ENCODE measurements around the gene ADAM12.

Gene ADAM12

DNA sequence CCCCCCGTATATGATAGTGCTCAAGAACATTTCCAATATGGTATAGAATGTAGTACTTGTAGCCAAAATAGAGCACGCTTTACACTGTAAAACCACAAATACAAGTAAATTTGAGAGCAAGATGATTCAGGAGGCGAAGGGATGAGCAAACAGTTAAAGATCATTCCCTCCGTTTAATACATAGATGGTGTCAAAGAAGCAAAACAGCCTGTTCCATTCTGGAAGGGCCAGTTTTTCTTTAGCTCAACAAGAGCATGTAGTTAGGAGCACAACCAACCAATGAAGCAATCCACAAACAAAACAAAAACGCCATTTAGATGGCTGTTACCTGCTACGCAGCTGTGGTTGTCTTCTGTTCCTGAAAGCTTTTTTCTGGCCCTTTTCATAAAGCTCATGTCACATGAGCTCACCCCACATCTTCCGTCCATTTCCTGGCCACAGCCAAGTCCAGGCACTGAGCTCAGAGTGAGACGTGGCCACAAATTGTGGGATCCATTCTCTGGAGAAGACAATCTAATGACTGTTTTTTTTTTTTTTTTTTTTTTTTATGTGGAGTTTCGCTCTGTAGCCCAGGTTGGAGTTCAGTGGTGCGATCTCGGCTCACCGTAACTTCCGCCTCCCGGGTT is 306.3 kb downstream of the ADAM12 start:
- DNase-seq (ENCODE audit: low read depth in 2 of 2), result no peak

DNA sequence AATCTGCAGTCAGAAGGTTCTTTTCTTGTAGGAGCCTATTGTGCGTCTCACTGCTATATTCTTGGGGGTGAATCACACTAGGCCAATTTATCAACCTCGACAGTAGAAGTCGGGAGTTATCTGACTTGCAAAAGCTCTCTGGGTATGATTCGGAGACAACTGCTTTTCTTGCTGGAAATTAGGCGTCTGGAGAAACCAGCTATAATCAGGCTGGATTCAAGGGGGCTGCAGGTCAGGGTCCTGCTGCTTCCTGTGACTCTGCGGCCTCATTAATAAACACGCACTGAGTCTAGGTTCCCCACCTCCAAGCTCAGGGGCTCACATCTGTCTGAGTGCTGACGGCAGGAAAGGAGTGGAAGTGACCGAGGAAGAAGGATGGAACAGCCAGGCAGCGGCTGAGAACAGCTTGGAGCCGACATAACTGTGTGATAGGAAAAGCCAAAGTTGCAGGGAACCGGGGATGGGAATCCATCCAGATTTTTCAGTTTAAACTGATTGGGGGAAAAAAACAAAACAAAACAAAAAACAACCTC is 307.3 kb downstream of the ADAM12 start:
- DNase-seq (ENCODE audit: low read depth in 2 of 2), result no peak

DNA sequence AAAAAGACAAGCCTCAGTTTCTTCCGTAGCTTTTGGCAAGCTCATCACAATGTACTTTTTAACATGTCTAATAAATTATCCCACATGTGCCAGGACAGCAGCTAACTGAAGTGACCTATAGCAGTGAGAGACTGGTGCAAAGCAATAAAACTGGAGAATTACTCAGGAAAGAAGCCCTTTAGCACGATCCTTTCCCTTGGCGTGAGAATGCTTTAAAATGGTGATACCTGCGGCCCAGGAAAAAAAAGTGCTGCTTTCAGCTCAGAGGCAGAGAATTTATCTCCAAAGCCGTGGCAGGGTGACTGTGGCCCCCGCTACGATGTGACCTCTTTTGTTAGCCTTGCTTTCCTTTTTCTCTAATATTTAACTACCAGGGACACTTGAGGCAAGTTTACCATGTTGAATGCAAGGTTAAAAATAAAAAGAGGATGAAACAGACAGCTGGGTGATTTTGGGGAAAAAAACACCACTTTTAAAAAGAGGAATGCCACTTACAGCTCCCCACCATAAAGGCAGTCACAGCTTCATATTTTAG is 307.9 kb downstream of the ADAM12 start:
- no peak for DNase-seq (ENCODE audit: low read depth in 2 of 2)

DNA sequence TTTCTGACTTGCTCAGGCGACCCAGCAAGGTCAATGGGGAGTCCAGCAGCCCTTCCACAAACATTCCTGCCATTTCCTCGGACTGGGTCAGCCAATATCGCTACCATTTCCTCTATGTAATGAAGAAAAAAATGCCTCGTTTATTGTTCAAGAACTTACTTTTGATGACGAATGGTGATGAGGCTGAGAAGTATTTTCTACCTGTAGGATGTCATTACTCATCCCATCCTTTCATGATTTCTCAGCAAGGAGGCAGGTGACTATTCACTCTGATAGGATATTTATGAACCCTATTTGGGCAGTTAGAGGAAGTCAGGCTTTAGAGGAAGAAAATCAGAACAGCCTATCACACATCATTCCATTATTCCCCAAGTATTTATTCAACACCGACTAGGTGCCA is 313.3 kb downstream of the ADAM12 start:
- no peak for DNase-seq (ENCODE audit: low read depth in 2 of 2)

DNA sequence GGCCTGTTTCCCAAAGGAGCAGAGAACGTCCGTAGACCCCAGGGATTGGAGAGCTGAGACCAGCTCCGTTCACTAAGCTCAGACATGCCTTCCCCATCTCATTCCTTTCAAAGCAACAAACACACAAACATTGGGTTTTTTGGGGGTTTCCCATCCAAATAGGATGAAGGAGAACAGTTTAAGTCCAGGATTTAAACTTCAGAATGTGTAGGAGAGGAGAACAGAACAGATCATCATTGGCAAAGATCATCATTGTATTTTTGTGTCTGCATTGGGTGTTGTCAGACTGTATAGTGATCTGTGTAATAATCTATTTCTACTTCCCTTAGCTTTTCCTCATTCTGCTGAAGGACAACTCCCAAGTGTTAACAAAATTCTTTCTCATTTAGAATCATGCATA is 314.0 kb downstream of the ADAM12 start:
- no peak for DNase-seq (ENCODE audit: low read depth in 2 of 2)

DNA sequence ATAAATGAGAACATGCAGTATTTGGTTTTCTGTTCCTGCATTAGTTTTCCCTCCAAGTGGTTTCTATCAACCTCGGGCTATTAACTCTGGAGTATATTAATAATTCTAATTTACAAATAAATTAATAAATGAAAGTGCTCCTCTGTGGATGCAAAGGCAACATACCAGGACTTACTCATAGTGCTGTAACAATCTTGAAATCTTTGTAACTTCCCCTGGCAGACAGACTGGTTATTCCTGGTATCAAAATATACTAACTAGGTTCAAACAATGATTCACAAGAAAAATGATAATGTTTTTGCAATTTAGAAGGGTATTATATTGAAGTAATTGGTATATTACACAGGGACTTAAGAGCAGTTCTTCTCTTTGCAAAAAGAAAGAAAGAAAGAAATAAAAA is 314.7 kb downstream of the ADAM12 start:
- DNase-seq (ENCODE audit: low read depth in 2 of 2), result no peak

DNA sequence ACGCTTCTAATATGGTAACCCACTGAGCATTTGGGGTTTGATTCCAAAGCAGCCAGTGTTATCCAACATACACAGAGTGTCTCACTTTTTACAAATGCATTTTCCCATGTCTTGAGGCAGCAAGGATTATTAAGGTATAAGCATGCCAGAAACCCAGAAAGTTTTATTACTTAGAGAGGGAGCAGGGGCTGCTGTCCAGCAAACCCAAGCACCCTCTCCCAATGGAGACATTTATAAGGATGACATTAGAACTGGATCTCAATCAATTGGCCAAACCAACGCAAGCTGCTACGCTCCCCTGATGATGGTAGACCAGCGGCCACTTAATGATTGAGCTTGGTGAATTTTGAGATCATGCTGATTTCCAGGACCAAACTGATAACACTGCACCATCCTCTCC is 315.7 kb downstream of the ADAM12 start:
- DNase-seq (ENCODE audit: low read depth in 2 of 2), result no peak

DNA sequence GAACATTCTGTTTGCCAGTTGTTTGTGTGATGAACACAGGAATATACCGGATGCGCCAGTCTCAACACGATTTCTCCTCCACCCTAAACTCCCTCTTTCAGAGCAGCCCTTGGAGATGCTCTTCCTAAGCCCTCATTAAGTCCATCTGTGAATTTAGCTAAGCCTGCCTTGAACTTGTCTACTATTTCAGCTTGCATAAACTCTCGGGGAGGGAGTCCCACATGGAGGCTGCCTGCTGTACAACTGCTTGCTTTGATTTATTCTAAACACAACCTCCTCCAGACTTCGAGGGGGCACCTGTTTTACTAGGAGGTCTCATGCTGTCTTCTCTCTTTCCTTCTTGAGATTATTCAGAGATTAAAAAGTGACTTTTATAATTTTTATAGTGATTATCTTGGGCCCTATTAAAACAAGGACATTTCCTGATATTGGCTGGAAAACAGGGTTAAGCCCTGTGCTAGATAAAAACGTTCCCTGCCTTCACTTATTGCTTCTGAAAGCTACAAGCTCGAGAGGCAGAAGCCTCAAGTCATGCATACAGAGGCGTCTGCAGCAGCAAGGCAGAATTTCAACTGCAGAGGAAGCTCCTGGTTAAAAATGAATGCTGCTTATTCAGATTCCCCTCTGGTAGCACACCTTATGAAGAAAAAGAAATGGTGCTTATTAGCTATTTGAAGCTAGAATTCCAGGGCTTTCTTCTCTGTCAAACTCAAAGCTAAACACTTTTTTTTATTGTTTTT is 317.6 kb downstream of the ADAM12 start:
- no peak for DNase-seq (ENCODE audit: low read depth in 2 of 2)

DNA sequence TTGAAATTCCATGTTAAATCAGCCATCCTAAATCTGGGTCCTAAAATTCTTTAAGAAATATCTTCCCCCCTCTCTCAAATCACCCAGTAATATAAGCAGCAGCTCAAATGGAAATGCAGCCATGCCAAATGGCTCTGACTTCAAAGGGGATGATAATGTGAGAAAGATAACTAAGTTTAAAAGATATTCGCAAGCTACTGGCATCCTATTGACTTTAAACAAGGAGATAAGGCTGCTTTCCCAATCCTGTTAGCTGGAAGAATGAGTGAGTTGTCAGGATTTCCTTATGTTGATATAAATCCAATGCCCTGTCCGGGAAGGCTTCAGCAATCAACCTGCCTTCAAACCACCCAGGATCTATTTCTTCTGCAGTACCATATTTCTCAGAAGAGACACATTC is 320.0 kb downstream of the ADAM12 start:
- no peak for DNase-seq (ENCODE audit: low read depth in 2 of 2)

DNA sequence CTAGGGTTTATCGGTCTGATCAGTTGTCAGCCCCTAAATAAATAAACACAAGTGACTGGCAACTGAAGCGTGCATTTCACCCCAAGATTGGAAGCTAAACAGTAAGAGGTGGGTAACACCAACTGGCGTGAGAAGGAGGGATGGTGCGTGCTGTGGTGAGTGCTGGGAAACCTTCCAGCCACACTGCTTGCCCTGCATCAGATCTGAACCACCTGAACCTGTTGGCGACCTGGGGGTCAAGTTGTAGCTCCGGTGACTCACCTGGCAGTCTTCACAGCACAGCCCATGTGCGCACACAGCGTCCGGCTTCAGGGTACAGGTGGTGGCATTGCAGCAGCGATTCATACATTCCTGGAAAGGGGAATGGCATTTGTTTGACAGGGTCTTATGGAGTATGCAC is 321.8 kb downstream of the ADAM12 start:
- no peak for DNase-seq (ENCODE audit: low read depth in 2 of 2)

DNA sequence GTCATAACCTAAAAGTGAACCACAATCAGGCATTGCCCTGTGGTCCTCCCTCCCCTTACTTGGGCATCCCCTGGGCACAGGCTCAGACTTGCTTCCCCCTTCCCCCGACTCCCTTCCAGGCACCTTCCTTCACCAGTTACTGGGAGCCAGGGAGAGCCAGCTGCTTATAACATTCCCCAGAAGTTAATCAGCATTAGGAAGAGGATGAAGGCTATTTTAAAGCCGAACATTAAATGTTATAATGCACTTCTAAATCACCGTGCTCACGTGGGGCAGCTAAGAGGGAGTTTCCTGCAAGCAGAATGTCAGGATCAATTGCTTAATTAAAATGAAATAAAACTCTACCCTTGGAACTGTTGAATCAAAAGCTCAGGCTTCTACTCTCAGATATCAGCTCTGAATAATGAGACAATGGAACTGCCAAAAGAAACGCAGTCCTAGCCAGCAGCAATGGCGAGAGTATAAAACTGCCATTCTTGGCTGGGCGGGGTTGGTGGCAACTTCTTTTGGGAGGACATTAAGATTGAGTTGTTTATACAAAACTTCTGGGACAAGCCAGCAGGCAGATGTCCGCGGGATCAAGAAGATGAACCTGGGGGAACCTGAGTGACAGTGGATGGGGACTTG is 322.4 kb downstream of the ADAM12 start:
- DNase-seq (ENCODE audit: low read depth in 2 of 2), result no peak

DNA sequence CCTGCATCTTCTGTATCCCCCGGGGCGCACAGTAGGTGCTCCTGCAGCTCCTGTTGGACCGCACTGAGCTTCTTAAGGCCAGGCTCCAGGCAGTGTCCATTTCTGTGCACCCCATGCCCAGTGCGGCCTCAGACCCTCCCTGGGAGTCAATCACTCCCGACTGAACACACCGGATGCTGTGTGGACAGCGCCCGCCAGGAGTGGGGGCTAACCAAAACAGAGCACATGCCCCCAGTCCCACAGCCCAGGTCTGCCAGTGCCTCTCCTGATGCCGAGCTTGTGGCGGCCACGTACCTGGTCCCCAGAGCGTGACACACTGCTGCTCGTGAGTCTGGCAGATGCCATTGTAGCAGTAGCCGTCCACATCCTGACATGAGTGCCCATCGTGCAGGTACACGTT is 323.8 kb downstream of the ADAM12 start:
- no peak for DNase-seq (ENCODE audit: low read depth in 2 of 2)

DNA sequence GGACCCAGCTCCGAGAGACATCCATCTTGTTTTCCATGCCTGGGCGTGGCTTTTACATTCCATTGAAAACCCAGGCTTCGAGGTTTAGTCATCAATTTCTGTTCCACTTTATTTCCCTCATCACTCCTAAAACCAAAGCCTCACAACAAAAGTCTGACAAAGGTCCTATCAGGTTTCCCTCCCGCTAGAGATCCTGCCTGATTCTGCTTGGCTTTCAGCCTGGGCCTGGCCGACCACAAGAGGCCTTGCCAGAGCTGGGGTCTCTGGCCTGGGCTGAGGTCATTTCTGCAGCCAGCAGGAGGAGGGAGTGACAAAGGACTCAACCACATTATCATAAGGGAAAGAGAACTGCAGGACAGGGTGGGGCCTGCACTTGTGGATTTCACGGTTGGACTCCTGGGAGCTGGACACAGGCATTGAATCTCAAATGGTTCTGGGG is 324.9 kb downstream of the ADAM12 start:
- no peak for DNase-seq (ENCODE audit: low read depth in 2 of 2)

DNA sequence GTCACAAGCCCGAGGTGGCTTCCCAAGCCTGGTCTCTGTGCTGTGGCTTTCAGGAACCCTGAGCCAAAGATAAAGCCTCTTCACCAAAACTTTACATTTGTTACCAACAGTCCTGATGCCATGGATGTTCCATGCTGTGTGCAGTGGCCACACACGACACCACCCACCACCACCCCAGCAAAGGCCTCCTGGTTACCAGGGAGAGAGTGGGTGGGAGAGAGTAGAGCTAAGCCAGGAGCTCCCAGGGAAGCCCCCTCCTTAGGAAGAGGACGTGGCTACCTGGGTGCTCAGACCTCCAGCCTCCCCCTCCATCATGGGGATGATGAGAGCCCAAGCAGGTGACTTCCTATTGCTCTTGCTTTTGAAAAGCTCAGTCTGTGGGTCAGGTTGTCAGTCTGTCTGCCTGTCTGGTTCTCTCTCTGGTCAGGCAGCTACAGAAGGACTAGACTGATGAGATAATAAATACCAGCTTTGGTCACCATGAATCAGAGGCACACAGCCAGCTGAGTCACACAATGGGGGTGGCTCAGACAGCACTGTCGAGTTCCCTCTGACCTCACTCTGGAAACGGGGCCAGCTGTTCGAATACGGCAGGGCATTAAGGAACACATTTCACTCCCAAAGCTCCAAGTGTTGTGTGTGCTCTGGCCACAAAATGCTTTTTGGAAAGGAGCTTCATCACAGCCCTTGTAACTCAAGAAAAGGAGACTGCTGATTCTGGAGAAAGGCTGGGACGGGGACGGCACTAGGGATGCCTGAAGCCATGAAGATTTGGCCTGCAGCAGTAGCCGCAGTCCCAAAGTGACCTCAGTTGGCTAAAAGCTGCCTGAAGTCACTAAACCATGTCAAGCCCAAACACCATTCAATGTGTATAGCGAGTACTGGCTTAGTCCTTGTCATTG is 325.9 kb downstream of the ADAM12 start:
- no peak for DNase-seq (ENCODE audit: low read depth in 2 of 2)

DNA sequence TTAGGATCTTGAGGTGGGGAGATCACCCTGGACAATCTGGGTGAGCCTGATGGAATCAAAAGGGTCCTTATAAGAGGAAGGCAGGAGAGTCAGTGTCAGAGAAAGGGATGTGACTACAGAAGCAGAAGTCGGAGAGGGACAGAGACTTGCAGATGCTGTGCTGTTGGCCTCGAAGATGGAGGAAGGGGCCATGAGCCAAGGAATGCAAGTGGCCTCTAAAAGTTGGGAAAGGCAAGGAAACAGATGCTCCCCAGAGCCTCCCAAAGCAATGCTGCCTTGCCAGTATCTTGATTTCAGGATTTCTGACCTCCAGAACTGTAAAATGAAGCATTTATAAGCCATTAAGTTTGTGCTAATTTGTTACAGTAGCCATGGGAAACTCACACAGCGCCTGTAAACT is 326.8 kb downstream of the ADAM12 start:
- no peak for DNase-seq (ENCODE audit: low read depth in 2 of 2)

DNA sequence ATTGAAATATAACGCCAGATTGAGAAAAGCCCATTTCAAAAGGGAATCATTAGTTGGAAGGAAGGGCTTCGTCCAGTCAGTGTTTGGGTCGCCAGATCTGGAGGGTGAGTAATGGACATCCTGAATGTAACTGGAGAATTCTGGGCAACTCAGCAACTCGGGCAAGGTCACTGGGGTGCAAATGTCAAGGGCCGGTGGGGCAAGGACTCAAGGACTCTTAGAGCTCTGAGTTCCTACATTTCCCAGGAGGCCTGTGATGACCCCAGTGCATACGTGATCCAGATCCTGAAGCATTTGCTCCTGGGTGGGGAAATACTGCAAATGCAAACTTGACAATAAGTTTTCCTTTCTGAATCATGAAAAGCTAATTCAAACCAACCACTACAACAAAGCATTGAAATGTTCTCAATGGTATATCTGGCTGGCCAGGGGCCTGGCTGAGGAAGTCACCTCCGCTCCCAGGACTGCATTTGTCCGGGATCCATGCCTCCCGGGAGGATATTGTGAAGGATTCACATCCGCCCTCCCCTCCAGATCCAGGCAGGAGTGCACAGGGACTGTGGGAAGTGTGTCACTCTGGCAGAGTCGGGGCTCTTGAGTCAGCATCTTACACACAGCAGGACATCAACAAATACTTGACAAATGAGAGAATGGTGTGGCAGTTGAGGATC is 327.9 kb downstream of the ADAM12 start:
- no peak for DNase-seq (ENCODE audit: low read depth in 2 of 2)

DNA sequence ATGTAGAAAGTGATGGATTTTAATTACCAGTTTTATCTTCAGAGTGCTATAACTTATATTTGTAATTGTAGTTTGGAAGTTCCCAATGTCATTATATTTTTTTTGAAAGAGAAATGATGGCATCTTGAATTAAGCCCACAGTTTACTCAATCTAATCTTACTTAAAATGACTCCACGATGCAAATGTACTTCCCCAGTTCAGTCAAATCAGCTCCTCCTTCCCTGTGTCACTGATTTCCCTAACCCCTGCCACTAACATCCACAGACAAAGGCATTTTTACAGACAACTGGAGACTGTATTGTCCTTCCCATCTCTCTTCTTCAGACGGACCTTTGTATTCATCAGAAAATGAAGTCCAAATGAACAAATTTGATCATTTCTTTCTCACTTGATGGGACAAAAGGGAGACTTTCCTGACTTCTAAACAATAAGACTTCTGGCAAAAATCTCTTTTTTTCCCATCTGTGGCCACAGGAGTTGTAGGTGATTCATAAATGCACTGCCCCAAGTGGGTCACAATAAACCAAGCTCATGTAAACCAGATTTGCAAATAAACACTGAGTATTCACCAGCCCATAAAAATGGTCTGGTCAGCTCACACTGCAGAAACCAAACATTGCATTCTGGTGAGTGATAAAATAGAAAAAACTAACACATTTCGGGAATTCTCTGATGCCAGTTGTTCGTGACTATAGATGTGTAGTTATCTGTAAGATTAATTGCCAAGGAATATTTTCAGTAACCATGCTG is 329.0 kb downstream of the ADAM12 start:
- DNase-seq (ENCODE audit: low read depth in 2 of 2), result no peak

DNA sequence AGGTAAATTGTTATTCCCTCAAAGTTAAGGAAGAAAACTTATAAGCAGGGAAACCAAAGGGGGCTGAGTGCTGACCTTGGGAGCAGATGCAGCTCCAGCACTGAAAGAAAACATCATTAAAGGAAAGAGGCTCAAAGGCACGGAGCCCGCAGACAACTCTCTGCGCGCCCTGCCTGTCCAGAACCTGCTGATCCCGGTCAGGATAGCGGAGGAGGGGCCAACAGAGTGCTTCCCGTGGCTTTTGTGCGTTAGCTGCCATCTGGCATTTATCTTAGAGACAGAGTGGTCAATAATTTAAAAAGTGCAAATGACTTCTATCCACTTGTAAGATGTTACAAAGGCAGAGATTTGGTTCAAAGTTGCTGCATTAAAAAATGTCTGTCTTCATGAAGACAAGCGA is 329.8 kb downstream of the ADAM12 start:
- DNase-seq (ENCODE audit: low read depth in 2 of 2), result no peak

DNA sequence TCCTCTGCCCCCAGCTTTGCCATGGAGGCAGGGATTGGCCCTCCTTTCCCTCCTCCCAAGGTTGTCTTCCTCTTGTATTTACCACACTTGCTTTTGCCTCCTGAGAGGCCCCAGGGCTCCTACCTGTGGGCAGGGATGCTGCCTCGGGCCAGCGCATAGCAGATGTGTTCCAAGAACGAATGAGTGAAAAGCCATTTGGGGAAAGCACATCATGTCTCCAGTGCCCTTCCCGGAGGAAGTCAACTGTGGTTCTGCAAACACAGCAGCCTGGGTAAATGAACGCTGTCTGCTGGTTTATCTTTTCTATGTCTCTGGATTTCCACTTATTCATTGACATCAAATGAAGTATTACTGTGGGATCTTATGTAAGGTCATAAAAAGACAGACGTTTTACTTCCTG is 330.2 kb downstream of the ADAM12 start:
- DNase-seq (ENCODE audit: low read depth in 2 of 2), result no peak

DNA sequence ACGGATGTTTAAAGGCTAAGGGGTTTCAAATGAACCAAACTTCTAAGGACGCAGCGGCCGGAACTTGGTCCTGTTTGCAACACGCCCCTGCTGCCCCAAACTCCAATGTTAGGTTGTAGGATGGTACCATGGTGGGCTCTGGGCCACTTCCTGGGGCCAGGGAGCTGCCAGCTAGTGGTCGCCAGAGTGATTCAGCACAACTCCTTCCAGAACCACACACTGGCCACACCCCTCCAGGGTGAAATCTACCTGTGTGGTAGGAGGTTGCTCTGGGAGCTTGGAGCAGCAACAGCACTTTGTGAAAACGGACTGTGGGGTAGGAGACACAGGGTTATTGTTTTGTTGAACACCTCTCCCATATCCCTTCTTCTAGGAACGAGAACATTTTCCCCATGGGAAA is 330.8 kb downstream of the ADAM12 start:
- DNase-seq (ENCODE audit: low read depth in 2 of 2), result no peak

Measured in stimulated activated CD4-positive, alpha-beta T cell treated with anti-CD3 and anti-CD28 coated beads, Interleukin-1b, Interleukin-23, amount 100 ng/mL, for 4 hours (primary cell).